AG09319 (cell line): ENCODE results near the gene FAM174A.
"Not testable (repeated sequence)": the region's sequence is repeated elsewhere in the genome, so short reads cannot be mapped to it uniquely, and the experiment has no call there.

Source experiments
- DNase-seq: peaks from one replicate; pipeline ENCODE4 v3.0.0-alpha.2; 2010; ENCODE audit warnings: low read depth; ENCODE audit errors: extremely low read depth
- TF ChIP-seq, protein P1 (sequence below): IDR thresholded peaks from 2 replicates; pipeline ENCODE4 v1.5.1; 2011; ENCODE audit warnings: low read depth, mild to moderate bottlenecking, inconsistent platforms, low read length, moderate library complexity

The FAM174A gene

DNA sequence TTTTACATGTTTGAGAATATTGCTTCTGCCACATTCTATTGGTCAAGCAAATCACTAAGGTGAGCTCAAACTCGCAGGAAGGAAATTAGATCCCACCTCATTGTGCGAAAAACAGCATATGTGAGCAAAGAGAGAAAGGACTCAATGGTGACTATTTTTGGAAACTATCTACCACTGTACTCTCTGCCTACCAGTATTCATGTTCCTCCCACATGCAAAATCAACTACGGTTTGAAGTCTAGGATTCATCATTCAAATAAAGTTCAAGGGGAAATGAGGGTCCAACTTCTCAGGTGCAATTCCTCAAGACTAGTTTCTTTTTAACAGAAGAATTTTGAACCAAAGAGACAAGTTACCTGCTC is 60.6 kb downstream of the FAM174A start:
- no peak for DNase-seq
- TF ChIP-seq, protein P1, sequence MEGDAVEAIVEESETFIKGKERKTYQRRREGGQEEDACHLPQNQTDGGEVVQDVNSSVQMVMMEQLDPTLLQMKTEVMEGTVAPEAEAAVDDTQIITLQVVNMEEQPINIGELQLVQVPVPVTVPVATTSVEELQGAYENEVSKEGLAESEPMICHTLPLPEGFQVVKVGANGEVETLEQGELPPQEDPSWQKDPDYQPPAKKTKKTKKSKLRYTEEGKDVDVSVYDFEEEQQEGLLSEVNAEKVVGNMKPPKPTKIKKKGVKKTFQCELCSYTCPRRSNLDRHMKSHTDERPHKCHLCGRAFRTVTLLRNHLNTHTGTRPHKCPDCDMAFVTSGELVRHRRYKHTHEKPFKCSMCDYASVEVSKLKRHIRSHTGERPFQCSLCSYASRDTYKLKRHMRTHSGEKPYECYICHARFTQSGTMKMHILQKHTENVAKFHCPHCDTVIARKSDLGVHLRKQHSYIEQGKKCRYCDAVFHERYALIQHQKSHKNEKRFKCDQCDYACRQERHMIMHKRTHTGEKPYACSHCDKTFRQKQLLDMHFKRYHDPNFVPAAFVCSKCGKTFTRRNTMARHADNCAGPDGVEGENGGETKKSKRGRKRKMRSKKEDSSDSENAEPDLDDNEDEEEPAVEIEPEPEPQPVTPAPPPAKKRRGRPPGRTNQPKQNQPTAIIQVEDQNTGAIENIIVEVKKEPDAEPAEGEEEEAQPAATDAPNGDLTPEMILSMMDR, result no peak

DNA sequence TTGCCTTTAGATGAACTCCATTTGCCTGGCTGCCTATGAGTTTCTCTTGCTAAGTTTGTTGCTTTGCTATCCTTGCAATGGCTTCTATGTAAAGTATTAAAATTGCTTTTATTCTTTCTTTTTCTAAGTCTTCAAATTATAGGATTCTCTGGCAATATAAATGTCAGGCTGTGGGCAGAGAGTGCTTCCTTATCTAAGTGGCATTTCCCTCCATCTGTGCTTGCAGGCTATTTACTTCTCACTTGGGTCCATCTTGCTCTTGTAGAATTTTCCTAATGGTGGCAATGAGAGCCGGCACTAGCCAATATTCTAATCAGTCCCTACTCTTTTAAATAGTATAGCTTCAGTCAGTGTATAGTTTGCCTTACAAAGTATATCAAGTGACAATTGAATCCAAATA is 63.3 kb downstream of the FAM174A start:
- TF ChIP-seq, protein P1, result no peak

DNA sequence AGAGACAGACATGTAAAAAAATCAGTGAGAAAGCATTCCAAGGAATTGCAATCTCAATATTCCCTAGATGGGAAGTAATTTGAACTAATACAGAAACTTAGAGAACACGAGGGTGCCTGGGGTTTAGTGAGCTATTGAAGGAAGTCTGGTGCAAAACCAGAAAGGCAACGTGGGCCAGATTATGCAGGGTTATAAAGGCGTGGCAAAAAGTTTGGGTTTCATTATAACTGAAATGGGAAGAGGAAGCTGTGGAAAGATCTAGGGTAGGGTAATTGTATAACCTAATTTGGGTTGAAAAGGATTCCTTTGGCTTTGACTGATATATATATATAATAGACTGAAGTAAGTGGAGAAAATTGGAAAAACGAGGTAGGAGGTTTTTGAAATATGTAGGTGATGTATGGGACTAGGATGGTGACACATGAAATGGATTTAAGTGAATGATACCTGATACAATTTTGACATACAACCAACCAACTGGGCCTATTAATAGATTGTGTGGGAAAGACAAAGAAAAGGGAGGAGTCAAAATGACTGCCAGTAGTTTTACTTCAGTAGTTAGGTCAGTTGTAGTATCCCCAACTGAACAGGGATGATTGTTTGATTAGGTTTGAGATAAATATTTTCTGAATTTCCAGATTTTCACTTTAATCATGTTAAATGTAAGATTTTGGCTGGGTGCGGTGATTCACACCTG is 65.3 kb downstream of the FAM174A start:
- TF ChIP-seq, protein P1, result no peak
- DNase-seq, result no peak

More for the DNA sequence above, 63.3 kb downstream of the FAM174A start:
- no peak for DNase-seq

DNA sequence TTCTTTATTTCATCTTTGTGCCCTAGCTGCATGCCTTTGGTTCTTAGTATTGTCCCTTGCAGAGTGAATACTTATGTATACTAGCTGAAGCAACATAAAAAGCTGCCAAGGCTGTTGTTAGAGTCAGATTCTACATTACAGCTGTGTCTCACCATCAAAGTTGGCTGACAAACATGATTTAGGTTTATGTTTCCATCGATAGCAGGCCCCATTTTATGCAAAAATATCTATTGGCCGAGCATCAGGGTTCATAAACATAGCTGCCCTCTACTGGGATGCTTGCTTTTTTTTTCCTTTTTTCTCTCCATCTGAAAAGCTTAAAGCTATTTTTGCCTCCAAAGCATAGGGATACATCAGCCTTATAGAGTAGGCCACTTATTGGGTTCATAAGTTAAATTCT is 68.0 kb downstream of the FAM174A start:
- TF ChIP-seq, protein P1, result no peak
- no peak for DNase-seq

DNA sequence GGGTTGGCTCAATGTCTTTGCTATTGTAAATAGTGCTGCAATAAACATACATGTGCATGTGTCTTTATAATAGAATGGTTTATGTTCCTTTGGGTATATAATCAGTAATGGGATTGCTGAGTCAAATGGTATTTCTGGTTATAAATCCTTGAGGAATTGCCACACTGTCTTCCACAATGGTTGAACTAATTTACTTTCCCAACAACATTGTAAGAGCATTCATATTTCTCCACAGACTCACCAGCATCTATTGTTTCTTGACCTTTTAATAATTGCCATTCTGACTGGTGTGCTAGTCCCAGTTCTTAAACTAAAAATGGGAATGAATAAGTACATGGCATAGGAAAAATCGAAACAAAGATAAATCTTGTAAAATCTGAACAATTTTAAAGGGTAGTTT is 68.8 kb downstream of the FAM174A start:
- DNase-seq, result not testable (repeated sequence)

DNA sequence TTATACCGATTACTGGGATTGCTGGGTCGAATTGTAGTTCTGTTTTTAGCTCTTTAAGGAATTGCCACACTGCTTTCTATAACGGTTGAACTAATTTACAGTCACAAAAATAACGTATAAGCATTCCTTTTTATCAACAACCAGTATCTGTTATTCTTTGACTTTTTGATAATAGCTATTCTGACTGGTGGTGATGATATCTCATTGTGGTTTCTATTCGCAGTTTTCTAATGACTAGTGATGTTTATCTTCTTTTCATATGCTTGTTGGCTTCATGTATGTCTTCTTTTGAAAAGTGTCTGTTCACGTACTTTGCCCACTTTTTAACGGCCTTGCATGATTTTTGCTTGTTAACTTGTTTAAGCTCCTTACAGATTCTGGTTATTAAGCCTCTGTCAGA is 74.4 kb downstream of the FAM174A start:
- DNase-seq, result no peak
- TF ChIP-seq, protein P1, result no peak

DNA sequence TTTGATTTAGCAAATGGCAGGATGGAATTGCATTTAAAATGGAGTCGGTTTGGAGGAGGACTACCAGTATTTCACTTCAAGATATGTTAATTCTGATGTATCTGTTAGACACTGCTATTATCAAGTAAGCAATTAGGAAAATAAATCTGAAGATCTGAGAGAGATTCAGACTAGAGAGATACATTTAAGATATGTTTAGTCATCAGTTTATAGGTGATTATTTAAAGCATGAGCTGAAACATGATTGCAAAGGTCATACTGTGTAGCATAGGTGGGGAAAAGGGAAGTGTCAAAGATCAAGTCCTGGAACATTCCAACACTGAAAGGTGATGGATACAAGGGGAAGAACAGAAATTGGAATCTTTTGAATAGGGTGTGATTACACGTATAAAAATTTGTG is 79.1 kb downstream of the FAM174A start:
- TF ChIP-seq, protein P1, result no peak
- DNase-seq, result no peak

DNA sequence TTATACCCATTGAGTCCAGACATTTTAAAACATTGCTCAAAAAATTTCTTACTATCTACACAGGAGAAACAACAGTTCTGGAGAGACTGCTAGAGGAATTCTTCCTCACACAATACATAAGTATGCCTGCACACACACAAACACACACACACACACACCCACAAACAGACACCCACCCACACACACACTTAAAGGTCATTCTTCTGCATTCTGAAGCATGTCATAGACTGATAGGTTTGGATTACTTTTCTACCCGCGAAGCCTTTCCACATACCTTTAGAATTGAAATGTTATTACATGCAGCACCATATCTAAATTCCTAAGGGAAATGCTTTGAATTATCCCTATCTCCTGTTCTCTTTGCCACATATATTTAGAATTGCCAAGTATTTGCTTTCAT is 80.2 kb downstream of the FAM174A start:
- TF ChIP-seq, protein P1, result no peak

More for the DNA sequence above, 80.2 kb downstream of the FAM174A start:
- DNase-seq, result no peak
